Germinal center (tissue), 1 donor: Measurements from ENCODE around the gene CA10.

Experiments used
- DNase-seq: peaks from one replicate; pipeline ENCODE4 v3.0.0; 2012; ENCODE audit warnings: mixed read lengths, low spot score

CA10 gene

DNA sequence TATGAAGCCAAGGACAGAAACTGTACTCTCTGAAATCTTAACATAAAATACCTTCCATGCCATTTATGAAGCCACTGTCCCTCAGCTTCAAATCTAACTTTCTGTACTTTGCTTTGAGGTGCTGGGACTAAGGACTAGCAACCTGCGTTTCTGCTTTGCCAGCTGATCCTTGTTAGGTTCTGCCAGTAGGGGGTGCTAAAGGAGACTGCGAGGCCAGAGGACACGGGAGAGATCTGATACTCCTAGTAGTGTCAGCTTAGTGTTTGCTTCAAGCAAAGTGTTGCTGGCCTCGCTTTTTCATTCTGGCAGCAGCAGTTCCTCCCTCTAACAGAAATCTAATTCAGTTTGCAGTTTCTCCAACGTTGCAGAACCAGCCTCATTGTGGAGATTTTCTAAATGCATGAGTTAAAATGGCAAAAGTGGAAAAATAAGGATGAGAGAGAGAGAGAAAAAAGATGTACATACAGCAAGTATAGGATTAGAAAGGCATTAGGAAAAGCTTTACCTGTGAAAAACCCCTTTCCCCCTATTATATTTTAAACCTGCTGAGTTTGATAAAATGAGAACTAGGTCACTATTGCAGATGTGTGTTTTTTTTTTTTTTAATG is 297.5 kb downstream of the CA10 start:
- peak; percentile 5 for DNase-seq

GRCh38 chr17:51857052-51857597 is 301.4 kb downstream of the CA10 start:
- DNase-seq, result no peak

- no peak for DNase-seq
These were observed 302.7 kb downstream of the CA10 start for GRCh38 chr17:51855806-51856205.

GRCh38 chr17:51853857-51854256 is 304.7 kb downstream of the CA10 start:
- no peak for DNase-seq

- no peak for DNase-seq
These were observed 305.9 kb downstream of the CA10 start for GRCh38 chr17:51852603-51853002.

DNA sequence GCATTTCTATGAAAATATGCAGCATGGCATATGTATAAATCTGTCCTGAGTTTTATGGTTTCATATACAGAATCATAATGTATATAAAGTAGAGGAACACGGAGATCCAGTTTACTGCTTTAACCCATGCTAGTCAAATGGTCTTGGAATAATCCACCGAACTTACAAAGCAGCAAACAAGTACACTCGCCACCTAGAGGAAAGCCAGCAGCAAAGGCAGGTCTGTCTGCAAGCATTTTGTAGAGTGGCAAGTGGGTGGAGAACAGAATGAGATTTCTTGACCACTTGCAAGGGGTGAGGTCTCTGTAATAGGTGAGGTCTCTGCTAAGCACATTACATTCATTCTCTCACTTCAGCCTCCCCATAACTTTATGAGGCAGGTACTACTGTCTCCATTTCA is 308.3 kb downstream of the CA10 start:
- DNase-seq, result no peak

- no peak for DNase-seq
These were observed 310.1 kb downstream of the CA10 start for GRCh38 chr17:51848451-51848850.

GRCh38 chr17:51846566-51846965 is 311.9 kb downstream of the CA10 start:
- no peak for DNase-seq

DNA sequence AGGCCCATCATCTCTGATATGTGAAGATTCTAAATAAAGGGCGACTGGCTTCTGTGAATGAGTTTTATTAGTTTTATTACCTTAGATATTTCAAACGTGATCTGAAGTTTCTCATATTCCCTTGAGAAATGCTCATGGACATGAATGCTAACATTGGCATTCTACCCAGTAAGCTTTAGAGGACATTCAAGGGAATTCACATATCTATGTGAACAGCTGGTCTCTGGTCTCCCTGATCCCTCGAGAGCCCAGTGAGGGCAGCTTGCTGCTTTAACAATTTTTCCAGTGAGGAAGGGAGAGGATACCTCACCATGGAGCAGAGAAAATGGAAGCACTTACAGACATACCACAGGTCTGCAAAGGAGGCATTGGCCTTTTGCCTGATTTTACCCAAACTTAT is 312.7 kb downstream of the CA10 start:
- no peak for DNase-seq

GRCh38 chr17:51842763-51843162 is 315.8 kb downstream of the CA10 start:
- DNase-seq, result no peak

DNA sequence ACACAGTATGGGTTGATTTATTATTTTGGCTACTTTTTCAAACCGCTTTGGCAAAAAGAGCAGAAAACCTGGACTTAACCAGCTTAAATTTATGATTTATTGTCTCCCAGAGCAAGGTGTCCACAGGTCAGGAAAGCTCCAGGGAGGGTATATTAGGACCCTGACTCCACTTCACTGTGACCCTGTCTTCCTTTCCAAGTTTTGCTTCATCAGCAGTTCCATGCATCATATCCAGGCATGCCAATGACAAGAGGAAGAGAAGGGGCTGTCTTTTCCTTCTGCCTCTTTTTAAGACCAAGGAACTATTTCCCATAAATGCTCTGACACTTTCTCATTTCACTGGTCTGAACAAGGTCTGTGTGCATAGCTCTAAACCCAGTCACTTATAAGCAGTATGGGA is 316.8 kb downstream of the CA10 start:
- DNase-seq, result no peak

DNA sequence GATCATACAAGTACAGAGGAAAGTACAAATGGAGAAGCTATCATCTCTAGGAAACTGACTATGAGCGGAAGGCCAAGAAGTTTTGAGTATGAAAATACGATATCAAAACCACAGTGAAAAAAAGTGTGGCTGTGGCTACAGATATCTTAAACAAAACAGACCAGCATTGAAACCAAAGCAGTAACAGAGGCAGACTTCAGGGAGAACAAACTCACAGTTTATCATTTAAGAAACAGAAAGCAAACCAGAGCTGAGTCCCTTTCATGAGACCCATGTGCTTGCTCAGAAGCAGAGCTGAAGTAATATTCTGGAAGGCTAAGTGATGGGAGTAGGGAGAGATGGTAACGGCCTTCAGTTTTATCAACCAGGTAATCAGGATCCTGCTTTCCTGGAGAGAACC is 317.8 kb downstream of the CA10 start:
- DNase-seq, result no peak

DNA sequence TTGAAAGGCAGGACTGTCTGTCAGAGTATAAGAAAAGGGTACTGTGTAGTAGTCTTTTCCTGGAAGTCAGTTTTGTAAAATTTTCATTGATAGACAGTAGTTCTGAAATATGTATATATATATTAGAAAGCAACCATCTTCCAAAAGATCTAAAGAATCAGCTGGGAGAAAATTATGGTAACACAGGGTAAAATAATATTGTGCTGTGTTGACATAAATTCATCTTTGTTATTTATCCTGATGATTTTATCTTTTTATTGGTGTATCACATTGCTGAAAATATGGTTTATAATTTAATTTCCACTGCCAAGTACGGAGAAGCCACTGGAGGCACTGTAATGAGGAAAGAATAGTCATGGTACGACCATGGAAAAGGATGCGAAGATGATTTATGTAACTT is 324.9 kb downstream of the CA10 start:
- DNase-seq, result no peak

GRCh38 chr17:51833045-51833444 is 325.5 kb downstream of the CA10 start:
- no peak for DNase-seq

- no peak for DNase-seq
These were observed 327.6 kb downstream of the CA10 start for GRCh38 chr17:51830886-51831285.

- DNase-seq, result no peak
These were observed 328.1 kb downstream of the CA10 start for GRCh38 chr17:51830451-51830850.

GRCh38 chr17:51828901-51829300 is 329.6 kb downstream of the CA10 start:
- no peak for DNase-seq

- no peak for DNase-seq
These were observed 331.4 kb downstream of the CA10 start for GRCh38 chr17:51827140-51827539.

- no peak for DNase-seq
These were observed 337.7 kb downstream of the CA10 start for GRCh38 chr17:51820766-51821165.

DNA sequence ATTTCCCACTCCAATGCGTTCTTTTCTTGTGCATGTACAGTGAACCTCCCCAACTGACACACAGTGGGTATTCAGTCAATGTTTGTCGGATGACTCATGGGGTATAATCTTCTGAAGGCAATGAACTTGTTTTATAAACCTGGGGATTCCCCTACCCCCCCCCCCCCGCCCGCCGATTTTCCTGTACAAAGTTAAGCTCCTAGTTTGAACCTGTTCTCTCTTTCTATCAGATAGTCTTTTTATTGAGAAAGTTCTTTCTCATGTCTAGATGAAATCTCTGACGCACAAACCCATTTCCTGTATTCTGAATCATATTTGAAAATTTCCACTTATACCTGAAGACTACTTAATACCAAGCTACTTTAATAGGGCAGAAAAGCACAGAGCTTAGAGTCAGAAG is 338.3 kb downstream of the CA10 start:
- no peak for DNase-seq

GRCh38 chr17:51819341-51820219 is 338.9 kb downstream of the CA10 start:
- no peak for DNase-seq

- DNase-seq, result no peak
These were observed 339.7 kb downstream of the CA10 start for GRCh38 chr17:51818777-51819176.

GRCh38 chr17:51817955-51818354 is 340.6 kb downstream of the CA10 start:
- no peak for DNase-seq
